A549 (cell line): ENCODE data around the gene AKAP6.

ENCODE experiments used
- CEBPB ChIP-seq, 2 experiments: fragments of >200 bp in 1 of 2; sonication (Bioruptor Twin) in 1 of 2; formaldehyde crosslinking in 1 of 2; IDR thresholded peaks; 2 replicates each; pipeline ENCODE4 v1.6.1; 2012 to 2016
- CTCF ChIP-seq: fragments of >200 bp; sonication (Bioruptor Twin); formaldehyde crosslinking; IDR thresholded peaks from 3 replicates; pipeline ENCODE4 v1.5.1; 2016
- EHMT2 ChIP-seq: fragments of 200-600 bp; sonication (generic); IDR thresholded peaks from 2 replicates; pipeline ENCODE4 v1.6.1; 2016; ENCODE audit warnings: antibody characterized with exemption, low read depth, mild to moderate bottlenecking, moderate library complexity
- EP300 ChIP-seq, 2 experiments: fragments of >200 bp; sonication (Bioruptor Twin); formaldehyde crosslinking; IDR thresholded peaks; 2 replicates in 1 of 2; 3 replicates in 1 of 2; pipeline ENCODE4 v1.6.1; 2016 to 2017
- FOSB ChIP-seq: fragments of 250-450 bp; sonication (Bioruptor Pico); IDR thresholded peaks from 2 replicates; pipeline ENCODE4 v1.5.0; 2020; ENCODE audit warnings: mild to moderate bottlenecking, moderate library complexity
- PBX3 ChIP-seq: IDR thresholded peaks from 2 replicates; pipeline ENCODE4 v1.6.1; 2012
- POLR2A ChIP-seq: IDR thresholded peaks from 2 replicates; pipeline ENCODE4 v1.6.1; 2012; ENCODE audit warnings: mild to moderate bottlenecking, low read length
- RAD21 ChIP-seq, 2 experiments: fragments of >200 bp in 1 of 2; sonication (Bioruptor Twin) in 1 of 2; formaldehyde crosslinking in 1 of 2; IDR thresholded peaks in 1 of 2; conservative IDR thresholded peaks in 1 of 2; 2 replicates in 1 of 2; 3 replicates in 1 of 2; pipeline ENCODE4 v1.6.1; 2012 to 2018; ENCODE audit warnings: inconsistent platforms in 1 of 2
- ZSCAN20 ChIP-seq: fragments of 250-450 bp; sonication (Bioruptor Pico); IDR thresholded peaks from 2 replicates; pipeline ENCODE4 v1.8.0; 2022; ENCODE audit warnings: mild to moderate bottlenecking, moderate library complexity

GRCh38 chr14:32530800-32531199 is 201.7 kb downstream of the AKAP6 start:
- TF ChIP-seq CTCF (no peak), EP300 (IDR thresholded peaks at IDR 0.05) (no peak), FOSB (CRISPR knock-in tag) (no peak), CEBPB (IDR thresholded peaks at IDR 0.05) (no peak), POLR2A (no peak), EHMT2 (no peak), ZSCAN20 (CRISPR knock-in tag) (no peak), PBX3 (no peak), RAD21 (conservative IDR thresholded peaks at IDR 0.05 in 1 of 2, IDR thresholded peaks at IDR 0.05 in 1 of 2) (no peak)
